HepG2 (cell line): Measurements from ENCODE around the gene CFAP45. TPM values are rescaled to one million over a fixed set of nuclear protein-coding genes. Genes with fewer than 3 reads are reported as not detected.

Experiments used
- ATAC-seq: fragments of 200-7000 bp; cut with Tn5 transposase; 3 replicates; pipeline ENCODE4 v1.9.1; 2020; ENCODE audit warnings: mild to moderate bottlenecking, moderate library complexity
- BruUV-seq: library from RNA; stranded (reverse); fragments of 400-500 nt; replicated peaks from 2 replicates; lab custom pipeline; 2021; lab: Mats Ljungman, UMichigan
- CTCF ChIA-PET: fragments of 300-600 bp; formaldehyde crosslinking; extraction: SDS; loops from one replicate; lab custom pipeline; 2021; ENCODE audit warnings: low total read pairs, inconsistent platforms, low intra/inter-chr PET ratio; lab: Yijun Ruan, JAX
- POLR2A ChIA-PET: fragments of 350-600 bp; sonication (Branson Sonifier 250); formaldehyde crosslinking; loops from one replicate; lab custom pipeline; 2020; ENCODE audit warnings: antibody characterized with exemption, inconsistent platforms; lab: Yijun Ruan, JAX
- DNase-seq: peaks from one replicate; pipeline ENCODE4 v3.0.0-alpha.2; 2015; ENCODE audit warnings: low spot score
- FAIRE-seq: peaks from 3 replicates; lab custom pipeline; 2011; peaks lifted over from hg19 to GRCh38; lab: Jason Lieb, UNC
- H2AFZ ChIP-seq: one replicate; pipeline ENCODE4 v1.6.1; 2011; ENCODE audit warnings: low read length, inconsistent platforms
- H3K27ac ChIP-seq: fragments of 300-600 bp; 3 replicates; pipeline ENCODE4 v1.8.0; 2011; ENCODE audit warnings: mixed run types, mild to moderate bottlenecking, mixed read lengths, low read length, inconsistent platforms; ENCODE audit not compliant: insufficient read depth; ENCODE audit errors: extremely low read length
- H3K27me3 ChIP-seq, 2 experiments: fragments of 200-600 bp in 1 of 2; 2 replicates in 1 of 2; 3 replicates in 1 of 2; pipeline versions ENCODE4 v1.6.0 to v1.8.0; 2011; ENCODE audit warnings: low read length in 2 of 2, mild to moderate bottlenecking in 2 of 2, moderate library complexity in 2 of 2, inconsistent platforms in 1 of 2; ENCODE audit not compliant: insufficient read depth in 2 of 2, control insufficient read depth in 1 of 2
- H3K36me3 ChIP-seq, 2 experiments: fragments of 200-600 bp in 1 of 2; replicated peaks in 1 of 2; 2 replicates in 1 of 2; 3 replicates in 1 of 2; pipeline versions ENCODE4 v1.5.1 to v1.8.0; 2011; ENCODE audit warnings: low read length in 2 of 2, inconsistent platforms in 1 of 2; ENCODE audit not compliant: insufficient read depth in 2 of 2, control insufficient read depth in 1 of 2
- H3K4me1 ChIP-seq: 2 replicates; pipeline ENCODE4 v1.5.1; 2012; ENCODE audit warnings: low read length, inconsistent platforms; ENCODE audit not compliant: insufficient read depth
- H3K4me2 ChIP-seq: 2 replicates; pipeline ENCODE4 v1.6.0; 2011; ENCODE audit warnings: low read depth, low read length, inconsistent platforms
- H3K4me3 ChIP-seq, 3 experiments: fragments of 200-600 bp in 1 of 3; sonication (generic), shearing (Covaris generic) in 1 of 3; replicated peaks in 1 of 3; 2 replicates each; pipeline ENCODE4 v1.5.1; 2011 to 2016; ENCODE audit warnings: low read length in 3 of 3, inconsistent platforms in 2 of 3, low read depth in 2 of 3, mild to moderate bottlenecking in 2 of 3, control low read depth in 1 of 3, mixed read lengths in 1 of 3; ENCODE audit not compliant: insufficient read depth in 1 of 3
- H3K79me2 ChIP-seq: one replicate; pipeline ENCODE4 v1.6.1; 2011; ENCODE audit warnings: low read length, inconsistent platforms; ENCODE audit not compliant: insufficient read depth
- H3K9ac ChIP-seq: 2 replicates; pipeline ENCODE4 v1.6.0; 2011; ENCODE audit warnings: mild to moderate bottlenecking, low read depth, low read length, inconsistent platforms; ENCODE audit not compliant: insufficient read depth
- H3K9me3 ChIP-seq: 2 replicates; pipeline ENCODE4 v1.5.1; 2012; ENCODE audit warnings: mild to moderate bottlenecking, low read length
- H4K20me1 ChIP-seq: 2 replicates; pipeline ENCODE4 v1.6.0; 2011; ENCODE audit warnings: inconsistent platforms, mild to moderate bottlenecking, low read length, moderate library complexity; ENCODE audit not compliant: insufficient read depth
- EEA1 ChIP-seq: sonication (generic); formaldehyde crosslinking; IDR thresholded peaks from 2 replicates; pipeline ENCODE4 v1.5.1; 2020; ENCODE audit warnings: mild to moderate bottlenecking, missing genetic modification reagents, borderline replicate concordance
- KDM2A ChIP-seq: sonication (generic); formaldehyde crosslinking; IDR thresholded peaks from 2 replicates; pipeline ENCODE4 v1.4.0; 2020; ENCODE audit warnings: low read depth, missing genetic modification reagents, borderline replicate concordance
- NRL ChIP-seq: sonication (generic); formaldehyde crosslinking; IDR thresholded peaks from 2 replicates; pipeline ENCODE4 v1.5.0; 2020; ENCODE audit warnings: missing genetic modification reagents, mild to moderate bottlenecking, moderate library complexity, borderline replicate concordance
- RFX5 ChIP-seq: IDR thresholded peaks from 2 replicates; pipeline ENCODE4 v1.6.1; 2011; ENCODE audit warnings: low read depth, low read length, improper control_type of control experiment
- RORA ChIP-seq: sonication (generic); formaldehyde crosslinking; IDR thresholded peaks from 2 replicates; pipeline ENCODE4 v1.5.0; 2020; ENCODE audit warnings: mild to moderate bottlenecking, missing genetic modification reagents, moderate library complexity
- SRF ChIP-seq: IDR thresholded peaks from 2 replicates; pipeline ENCODE4 v1.6.1; 2011; ENCODE audit warnings: mild to moderate bottlenecking, low read depth, low read length, moderate library complexity
- ZNF17 ChIP-seq: sonication (generic); formaldehyde crosslinking; IDR thresholded peaks from 2 replicates; pipeline ENCODE4 v1.5.0; 2020; ENCODE audit warnings: mild to moderate bottlenecking, missing genetic modification reagents
- ZNF205 ChIP-seq: IDR thresholded peaks from 2 replicates; pipeline ENCODE4 v1.6.1; 2018; ENCODE audit warnings: missing biosample characterization, missing genetic modification reagents
- ZSCAN12 ChIP-seq: sonication (generic); formaldehyde crosslinking; IDR thresholded peaks from 2 replicates; pipeline ENCODE4 v1.9.0; 2021; ENCODE audit warnings: mild to moderate bottlenecking, missing genetic modification reagents
- WGBS: methylation state at CpG from one replicate; pipeline ENCODE4 v1.1.6; 2017; ENCODE audit warnings: low lambda C conversion rate; 5-methylcytosine and 5-hydroxymethylcytosine counted together
- in situ Hi-C: cut with HindIII; loops from 2 replicates; pipeline ENCODE4 v1.10.0; 2017; ENCODE audit warnings: low pct_unique_long_range_greater_than_20kb; ENCODE audit not compliant: extremely low pct_ligation_motif_present
- intact Hi-C: fragments of 100-400 bp; cut with micrococcal nuclease; formaldehyde crosslinking; loops from one replicate; pipeline ENCODE4 v1.10.0; 2022; ENCODE audit not compliant: unreplicated experiment
- polyA plus RNA-seq, 8 experiments: library from polyadenylated mRNA; depleted of rRNA in 3 of 8; stranded (reverse) in 7 of 8; unstranded in 1 of 8; fragments of >200 nt; fragmentation: Illumina TruSeq in 4 of 8; extraction: Trizol in 4 of 8; gene quantifications; 2 replicates each; pipeline versions ENCODE4 v1.2.1 to v1.2.3, GENCODE V29; 2011 to 2016; ENCODE audit warnings: low read depth in 4 of 8, missing spikeins in 1 of 8, mixed read lengths in 1 of 8; ENCODE audit not compliant: insufficient read depth in 1 of 8
- total RNA-seq, 5 experiments: library from RNA; depleted of rRNA; stranded (reverse); fragments of >200 nt; fragmentation: Illumina TruSeq; extraction: Trizol; gene quantifications; 2 replicates each; pipeline ENCODE4 v1.2.3, GENCODE V29; 2016; ENCODE audit warnings: low read depth in 1 of 5
- TF ChIP-seq, protein P1 (sequence below): sonication (generic); formaldehyde crosslinking; IDR thresholded peaks from 2 replicates; pipeline ENCODE4 v1.5.0; 2020; ENCODE audit warnings: missing genetic modification reagents, mild to moderate bottlenecking, borderline replicate concordance
- TF ChIP-seq, protein P2 (sequence below): sonication (generic); formaldehyde crosslinking; IDR thresholded peaks from 2 replicates; pipeline ENCODE4 v1.8.1; 2023; ENCODE audit warnings: missing genetic modification reagents, inconsistent platforms, borderline replicate concordance
- TF ChIP-seq, protein P3 (sequence below): sonication (generic); formaldehyde crosslinking; IDR thresholded peaks from 2 replicates; pipeline ENCODE4 v1.9.0; 2021; ENCODE audit warnings: missing genetic modification reagents, borderline replicate concordance
- TF ChIP-seq, protein P4 (sequence below), 2 experiments: sonication (generic) in 1 of 2; formaldehyde crosslinking in 1 of 2; IDR thresholded peaks; 2 replicates each; pipeline versions ENCODE4 v1.4.0 to v1.6.1; 2016 to 2020; ENCODE audit warnings: borderline replicate concordance in 1 of 2, low read depth in 1 of 2, mild to moderate bottlenecking in 1 of 2, missing genetic modification reagents in 1 of 2

Gene CFAP45
- total and polyA plus RNA-seq, 2 of the 13 experiments (the other 11 are each of a cell fraction or from before 2014, with no cell fraction given): not detected

DNA sequence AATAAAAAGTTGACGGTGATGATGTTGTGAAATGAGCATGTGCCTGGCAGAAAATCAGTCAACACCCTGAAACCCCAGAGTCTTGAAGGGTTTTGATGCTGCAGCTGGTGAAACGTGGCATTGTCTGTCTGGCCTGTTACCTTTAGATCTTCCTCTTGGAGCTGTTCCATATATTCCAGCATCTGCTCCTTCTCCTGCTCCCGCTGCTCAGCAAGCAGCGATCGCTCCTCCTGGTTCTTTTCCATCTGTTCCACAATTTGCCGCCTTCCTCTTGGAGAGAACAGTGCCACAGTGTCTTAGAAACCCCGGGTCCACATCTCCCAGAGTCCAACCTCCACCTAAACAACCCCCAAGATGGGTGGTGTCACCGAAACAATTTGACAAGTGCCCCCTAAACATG is 15.7 kb downstream of the CFAP45 start:
- no peaks in the 10 kb centered on the region for H3K36me3 ChIP-seq
- ATAC-seq: no peak
- in situ Hi-C loops (no loop called here), intact Hi-C loops (no loop called here)
- BruUV-seq: no TSS peak
- H3K27me3 ChIP-seq: peaks cover 0 to 1% of the 10 kb centered on the region in 2 experiments; a peak in 2 of 5 replicates
- H3K9me3 ChIP-seq: no peaks in the 10 kb centered on the region
- ChIA-PET CTCF (no interaction called here), POLR2A (no interaction called here)
- WGBS: 14% methylated on average over 8 of the region's 8 CpGs
- no peaks in the 10 kb centered on the region for H3K4me1 ChIP-seq
- no peaks in the 10 kb centered on the region for H4K20me1 ChIP-seq
- no peak overlapping the region for H3K27ac ChIP-seq
- H3K9ac ChIP-seq: no peak overlapping the region
- H3K4me2 ChIP-seq: no peak overlapping the region
- H2AFZ ChIP-seq: no peak overlapping the region
- no peaks in the 10 kb centered on the region for H3K79me2 ChIP-seq
- no peak overlapping the region for H3K4me3 ChIP-seq
- DNase-seq: no peak
- FAIRE-seq: no peak
- no peak for TF ChIP-seq KDM2A (CRISPR knock-in tag)
- no peak for TF ChIP-seq ZNF17
- no peak for TF ChIP-seq RFX5
- no peak for TF ChIP-seq ZNF205 (CRISPR knock-in tag)
- TF ChIP-seq, protein P1, sequence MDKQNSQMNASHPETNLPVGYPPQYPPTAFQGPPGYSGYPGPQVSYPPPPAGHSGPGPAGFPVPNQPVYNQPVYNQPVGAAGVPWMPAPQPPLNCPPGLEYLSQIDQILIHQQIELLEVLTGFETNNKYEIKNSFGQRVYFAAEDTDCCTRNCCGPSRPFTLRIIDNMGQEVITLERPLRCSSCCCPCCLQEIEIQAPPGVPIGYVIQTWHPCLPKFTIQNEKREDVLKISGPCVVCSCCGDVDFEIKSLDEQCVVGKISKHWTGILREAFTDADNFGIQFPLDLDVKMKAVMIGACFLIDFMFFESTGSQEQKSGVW (CRISPR knock-in tag): no peak
- TF ChIP-seq, protein P2, sequence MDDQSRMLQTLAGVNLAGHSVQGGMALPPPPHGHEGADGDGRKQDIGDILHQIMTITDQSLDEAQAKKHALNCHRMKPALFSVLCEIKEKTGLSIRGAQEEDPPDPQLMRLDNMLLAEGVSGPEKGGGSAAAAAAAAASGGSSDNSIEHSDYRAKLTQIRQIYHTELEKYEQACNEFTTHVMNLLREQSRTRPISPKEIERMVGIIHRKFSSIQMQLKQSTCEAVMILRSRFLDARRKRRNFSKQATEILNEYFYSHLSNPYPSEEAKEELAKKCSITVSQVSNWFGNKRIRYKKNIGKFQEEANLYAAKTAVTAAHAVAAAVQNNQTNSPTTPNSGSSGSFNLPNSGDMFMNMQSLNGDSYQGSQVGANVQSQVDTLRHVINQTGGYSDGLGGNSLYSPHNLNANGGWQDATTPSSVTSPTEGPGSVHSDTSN (CRISPR knock-in tag): no peak
- TF ChIP-seq ZSCAN12: no peak
- TF ChIP-seq RORA (CRISPR knock-in tag): no peak
- no peak for TF ChIP-seq SRF
- TF ChIP-seq NRL (CRISPR knock-in tag): no peak
- TF ChIP-seq, protein P3, sequence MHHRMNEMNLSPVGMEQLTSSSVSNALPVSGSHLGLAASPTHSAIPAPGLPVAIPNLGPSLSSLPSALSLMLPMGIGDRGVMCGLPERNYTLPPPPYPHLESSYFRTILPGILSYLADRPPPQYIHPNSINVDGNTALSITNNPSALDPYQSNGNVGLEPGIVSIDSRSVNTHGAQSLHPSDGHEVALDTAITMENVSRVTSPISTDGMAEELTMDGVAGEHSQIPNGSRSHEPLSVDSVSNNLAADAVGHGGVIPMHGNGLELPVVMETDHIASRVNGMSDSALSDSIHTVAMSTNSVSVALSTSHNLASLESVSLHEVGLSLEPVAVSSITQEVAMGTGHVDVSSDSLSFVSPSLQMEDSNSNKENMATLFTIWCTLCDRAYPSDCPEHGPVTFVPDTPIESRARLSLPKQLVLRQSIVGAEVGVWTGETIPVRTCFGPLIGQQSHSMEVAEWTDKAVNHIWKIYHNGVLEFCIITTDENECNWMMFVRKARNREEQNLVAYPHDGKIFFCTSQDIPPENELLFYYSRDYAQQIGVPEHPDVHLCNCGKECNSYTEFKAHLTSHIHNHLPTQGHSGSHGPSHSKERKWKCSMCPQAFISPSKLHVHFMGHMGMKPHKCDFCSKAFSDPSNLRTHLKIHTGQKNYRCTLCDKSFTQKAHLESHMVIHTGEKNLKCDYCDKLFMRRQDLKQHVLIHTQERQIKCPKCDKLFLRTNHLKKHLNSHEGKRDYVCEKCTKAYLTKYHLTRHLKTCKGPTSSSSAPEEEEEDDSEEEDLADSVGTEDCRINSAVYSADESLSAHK: no peak
- TF ChIP-seq, protein P4, sequence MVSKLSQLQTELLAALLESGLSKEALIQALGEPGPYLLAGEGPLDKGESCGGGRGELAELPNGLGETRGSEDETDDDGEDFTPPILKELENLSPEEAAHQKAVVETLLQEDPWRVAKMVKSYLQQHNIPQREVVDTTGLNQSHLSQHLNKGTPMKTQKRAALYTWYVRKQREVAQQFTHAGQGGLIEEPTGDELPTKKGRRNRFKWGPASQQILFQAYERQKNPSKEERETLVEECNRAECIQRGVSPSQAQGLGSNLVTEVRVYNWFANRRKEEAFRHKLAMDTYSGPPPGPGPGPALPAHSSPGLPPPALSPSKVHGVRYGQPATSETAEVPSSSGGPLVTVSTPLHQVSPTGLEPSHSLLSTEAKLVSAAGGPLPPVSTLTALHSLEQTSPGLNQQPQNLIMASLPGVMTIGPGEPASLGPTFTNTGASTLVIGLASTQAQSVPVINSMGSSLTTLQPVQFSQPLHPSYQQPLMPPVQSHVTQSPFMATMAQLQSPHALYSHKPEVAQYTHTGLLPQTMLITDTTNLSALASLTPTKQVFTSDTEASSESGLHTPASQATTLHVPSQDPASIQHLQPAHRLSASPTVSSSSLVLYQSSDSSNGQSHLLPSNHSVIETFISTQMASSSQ (IDR thresholded peaks at IDR 0.05; ENCODE audit: low read depth): no peak
- TF ChIP-seq, protein P4 (CRISPR knock-in tag; IDR thresholded peaks at IDR 0.05; ENCODE audit: borderline replicate concordance): no peak
- TF ChIP-seq EEA1 (CRISPR knock-in tag): no peak
